ENCODE data around the gene RFNG. TPM values are rescaled to one million over a fixed set of nuclear protein-coding genes. Genes with fewer than 3 reads are reported as not detected.

The RFNG gene
- total and polyA plus RNA-seq, 2 of the 13 experiments (the other 11 are each of a cell fraction or from before 2014, with no cell fraction given): 61.4 to 64.0 TPM

DNA sequence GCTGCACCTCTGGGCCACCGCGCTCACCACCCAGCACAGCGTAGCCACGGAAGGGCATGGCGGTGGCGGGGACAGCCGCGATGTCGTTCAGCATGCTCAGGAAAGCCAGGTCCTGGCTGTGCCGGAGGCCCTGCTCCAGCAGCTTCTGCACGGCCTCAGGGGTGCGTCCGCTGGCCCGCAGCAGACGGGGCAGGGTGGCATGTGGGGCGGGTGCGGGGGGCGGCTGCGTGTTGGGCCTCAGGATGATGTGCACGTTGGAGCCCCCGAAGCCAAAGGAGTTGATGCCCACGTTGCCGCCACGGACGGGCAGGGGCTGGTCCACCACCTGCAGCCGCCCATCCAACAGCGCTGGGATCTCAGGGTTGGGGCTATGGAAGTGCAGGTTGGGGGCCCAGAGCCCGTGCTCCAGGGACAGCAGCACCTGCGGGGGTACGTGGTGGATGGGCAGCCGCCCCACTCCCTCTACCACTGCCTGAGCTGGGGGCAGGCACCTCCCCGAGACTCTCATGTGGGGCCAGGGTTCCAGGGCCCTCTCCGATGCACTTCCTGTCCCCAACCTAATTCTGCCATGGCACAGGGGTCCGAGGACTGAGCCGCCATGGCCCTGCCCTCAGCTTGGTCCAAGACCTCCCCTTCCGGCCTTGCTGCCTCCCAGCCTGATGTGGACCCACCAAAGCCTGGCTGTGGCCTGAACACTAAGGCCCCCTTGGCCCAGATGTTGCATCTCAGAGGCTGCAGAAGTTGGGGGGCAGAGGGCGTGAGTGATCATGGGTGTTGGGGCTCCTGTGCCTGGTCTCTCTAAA is 39.9 kb upstream of the RFNG start (continued):
- TF ChIP-seq, protein P1, sequence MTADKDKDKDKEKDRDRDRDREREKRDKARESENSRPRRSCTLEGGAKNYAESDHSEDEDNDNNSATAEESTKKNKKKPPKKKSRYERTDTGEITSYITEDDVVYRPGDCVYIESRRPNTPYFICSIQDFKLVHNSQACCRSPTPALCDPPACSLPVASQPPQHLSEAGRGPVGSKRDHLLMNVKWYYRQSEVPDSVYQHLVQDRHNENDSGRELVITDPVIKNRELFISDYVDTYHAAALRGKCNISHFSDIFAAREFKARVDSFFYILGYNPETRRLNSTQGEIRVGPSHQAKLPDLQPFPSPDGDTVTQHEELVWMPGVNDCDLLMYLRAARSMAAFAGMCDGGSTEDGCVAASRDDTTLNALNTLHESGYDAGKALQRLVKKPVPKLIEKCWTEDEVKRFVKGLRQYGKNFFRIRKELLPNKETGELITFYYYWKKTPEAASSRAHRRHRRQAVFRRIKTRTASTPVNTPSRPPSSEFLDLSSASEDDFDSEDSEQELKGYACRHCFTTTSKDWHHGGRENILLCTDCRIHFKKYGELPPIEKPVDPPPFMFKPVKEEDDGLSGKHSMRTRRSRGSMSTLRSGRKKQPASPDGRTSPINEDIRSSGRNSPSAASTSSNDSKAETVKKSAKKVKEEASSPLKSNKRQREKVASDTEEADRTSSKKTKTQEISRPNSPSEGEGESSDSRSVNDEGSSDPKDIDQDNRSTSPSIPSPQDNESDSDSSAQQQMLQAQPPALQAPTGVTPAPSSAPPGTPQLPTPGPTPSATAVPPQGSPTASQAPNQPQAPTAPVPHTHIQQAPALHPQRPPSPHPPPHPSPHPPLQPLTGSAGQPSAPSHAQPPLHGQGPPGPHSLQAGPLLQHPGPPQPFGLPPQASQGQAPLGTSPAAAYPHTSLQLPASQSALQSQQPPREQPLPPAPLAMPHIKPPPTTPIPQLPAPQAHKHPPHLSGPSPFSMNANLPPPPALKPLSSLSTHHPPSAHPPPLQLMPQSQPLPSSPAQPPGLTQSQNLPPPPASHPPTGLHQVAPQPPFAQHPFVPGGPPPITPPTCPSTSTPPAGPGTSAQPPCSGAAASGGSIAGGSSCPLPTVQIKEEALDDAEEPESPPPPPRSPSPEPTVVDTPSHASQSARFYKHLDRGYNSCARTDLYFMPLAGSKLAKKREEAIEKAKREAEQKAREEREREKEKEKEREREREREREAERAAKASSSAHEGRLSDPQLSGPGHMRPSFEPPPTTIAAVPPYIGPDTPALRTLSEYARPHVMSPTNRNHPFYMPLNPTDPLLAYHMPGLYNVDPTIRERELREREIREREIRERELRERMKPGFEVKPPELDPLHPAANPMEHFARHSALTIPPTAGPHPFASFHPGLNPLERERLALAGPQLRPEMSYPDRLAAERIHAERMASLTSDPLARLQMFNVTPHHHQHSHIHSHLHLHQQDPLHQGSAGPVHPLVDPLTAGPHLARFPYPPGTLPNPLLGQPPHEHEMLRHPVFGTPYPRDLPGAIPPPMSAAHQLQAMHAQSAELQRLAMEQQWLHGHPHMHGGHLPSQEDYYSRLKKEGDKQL (CRISPR knock-in tag; IDR thresholded peaks at IDR 0.05; ENCODE audit: low read depth): no peak
- TF ChIP-seq MXD4 (CRISPR knock-in tag; IDR thresholded peaks at IDR 0.05) (no peak), RARA (CRISPR knock-in tag; IDR thresholded peaks at IDR 0.05) (no peak), ZNF703 (CRISPR knock-in tag; IDR thresholded peaks at IDR 0.05; ENCODE audit: borderline replicate concordance) (no peak), ZNF33B (CRISPR knock-in tag; IDR thresholded peaks at IDR 0.05) (no peak), MAZ (IDR thresholded peaks at IDR 0.05; ENCODE audit: borderline replicate concordance, low read depth, low read length) (no peak), MAZ (CRISPR knock-in tag; IDR thresholded peaks at IDR 0.05; ENCODE audit: low read depth) (0 out of 2 replicates have a peak, but pooled peaks have one; percentile 31), ZNF724P (CRISPR knock-in tag; IDR thresholded peaks at IDR 0.05; ENCODE audit: borderline replicate concordance) (no peak), SRSF9 (IDR thresholded peaks at IDR 0.05; ENCODE audit: borderline replicate concordance, insufficient read depth, low read depth, low read length, poor library complexity, severe bottlenecking) (no peak), ZBTB38 (CRISPR knock-in tag; IDR thresholded peaks at IDR 0.05) (0 out of 2 replicates have a peak, but pooled peaks have one; percentile 25), ZNF496 (CRISPR knock-in tag; IDR thresholded peaks at IDR 0.05; ENCODE audit: insufficient replicate concordance) (no peak), PHB2 (IDR thresholded peaks at IDR 0.05; ENCODE audit: partially characterized antibody) (no peak), ZNF749 (CRISPR knock-in tag; IDR thresholded peaks at IDR 0.05; ENCODE audit: borderline replicate concordance) (0 out of 2 replicates have a peak, but pooled peaks have one; percentile 32), ZNF788 (CRISPR knock-in tag; IDR thresholded peaks at IDR 0.05; ENCODE audit: borderline replicate concordance) (peak; percentile 46; the same call in 1 of the 2 replicates)
- TF ChIP-seq, protein P2, sequence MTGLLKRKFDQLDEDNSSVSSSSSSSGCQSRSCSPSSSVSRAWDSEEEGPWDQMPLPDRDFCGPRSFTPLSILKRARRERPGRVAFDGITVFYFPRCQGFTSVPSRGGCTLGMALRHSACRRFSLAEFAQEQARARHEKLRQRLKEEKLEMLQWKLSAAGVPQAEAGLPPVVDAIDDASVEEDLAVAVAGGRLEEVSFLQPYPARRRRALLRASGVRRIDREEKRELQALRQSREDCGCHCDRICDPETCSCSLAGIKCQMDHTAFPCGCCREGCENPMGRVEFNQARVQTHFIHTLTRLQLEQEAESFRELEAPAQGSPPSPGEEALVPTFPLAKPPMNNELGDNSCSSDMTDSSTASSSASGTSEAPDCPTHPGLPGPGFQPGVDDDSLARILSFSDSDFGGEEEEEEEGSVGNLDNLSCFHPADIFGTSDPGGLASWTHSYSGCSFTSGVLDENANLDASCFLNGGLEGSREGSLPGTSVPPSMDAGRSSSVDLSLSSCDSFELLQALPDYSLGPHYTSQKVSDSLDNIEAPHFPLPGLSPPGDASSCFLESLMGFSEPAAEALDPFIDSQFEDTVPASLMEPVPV (CRISPR knock-in tag; IDR thresholded peaks at IDR 0.05): peak; percentile 41; the same call in 1 of the 2 replicates
- TF ChIP-seq, protein P3, sequence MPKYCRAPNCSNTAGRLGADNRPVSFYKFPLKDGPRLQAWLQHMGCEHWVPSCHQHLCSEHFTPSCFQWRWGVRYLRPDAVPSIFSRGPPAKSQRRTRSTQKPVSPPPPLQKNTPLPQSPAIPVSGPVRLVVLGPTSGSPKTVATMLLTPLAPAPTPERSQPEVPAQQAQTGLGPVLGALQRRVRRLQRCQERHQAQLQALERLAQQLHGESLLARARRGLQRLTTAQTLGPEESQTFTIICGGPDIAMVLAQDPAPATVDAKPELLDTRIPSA (CRISPR knock-in tag; IDR thresholded peaks at IDR 0.05; ENCODE audit: borderline replicate concordance): 0 out of 2 replicates have a peak, but pooled peaks have one; percentile 25
- TF ChIP-seq, protein P4, sequence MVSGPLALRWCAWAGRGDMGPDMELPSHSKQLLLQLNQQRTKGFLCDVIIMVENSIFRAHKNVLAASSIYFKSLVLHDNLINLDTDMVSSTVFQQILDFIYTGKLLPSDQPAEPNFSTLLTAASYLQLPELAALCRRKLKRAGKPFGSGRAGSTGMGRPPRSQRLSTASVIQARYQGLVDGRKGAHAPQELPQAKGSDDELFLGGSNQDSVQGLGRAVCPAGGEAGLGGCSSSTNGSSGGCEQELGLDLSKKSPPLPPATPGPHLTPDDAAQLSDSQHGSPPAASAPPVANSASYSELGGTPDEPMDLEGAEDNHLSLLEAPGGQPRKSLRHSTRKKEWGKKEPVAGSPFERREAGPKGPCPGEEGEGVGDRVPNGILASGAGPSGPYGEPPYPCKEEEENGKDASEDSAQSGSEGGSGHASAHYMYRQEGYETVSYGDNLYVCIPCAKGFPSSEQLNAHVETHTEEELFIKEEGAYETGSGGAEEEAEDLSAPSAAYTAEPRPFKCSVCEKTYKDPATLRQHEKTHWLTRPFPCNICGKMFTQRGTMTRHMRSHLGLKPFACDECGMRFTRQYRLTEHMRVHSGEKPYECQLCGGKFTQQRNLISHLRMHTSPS (CRISPR knock-in tag; IDR thresholded peaks at IDR 0.05; ENCODE audit: low read depth): 0 out of 2 replicates have a peak, but pooled peaks have one; percentile 15
